ENCODE measurements around the gene RASIP1. TPM values are rescaled to one million over a fixed set of nuclear protein-coding genes. Genes with fewer than 3 reads are reported as not detected.

Gene RASIP1
- total RNA-seq, 3 donors from 2014 or later (not counting 1 experiment from before 2014, with no cell fraction given): not detected

- H3K9me3 ChIP-seq (ENCODE audit: control insufficient read depth, insufficient read depth, low read length): no peaks in the 10 kb centered on the region
- H3K4me1 ChIP-seq (ENCODE audit: control insufficient read depth, insufficient read depth, low read length): peaks cover 14% of the 10 kb centered on the region
- DNase-seq (no peak), ATAC-seq (no peak)
- Mint-ChIP-seq H3K4me3 (no peak overlapping the region), H3K27ac (no peak overlapping the region), H3K4me1 (peaks cover 7 to 8% of the 10 kb centered on the region in 2 donors), H3K27me3 (ENCODE audit: low read depth in 2 of 2) (peaks cover 0 to 3% of the 10 kb centered on the region in 2 donors), H3K36me3 (no peaks in the 10 kb centered on the region), H3K9me3 (no peaks in the 10 kb centered on the region)
- H3K36me3 ChIP-seq (ENCODE audit: control insufficient read depth, insufficient read depth, low read length): no peaks in the 10 kb centered on the region
- no peak for TF ChIP-seq CTCF (IDR thresholded peaks at IDR 0.05)
- no peaks in the 10 kb centered on the region for H3K27me3 ChIP-seq (ENCODE audit: control insufficient read depth, insufficient read depth, low read length)
- H3K4me3 ChIP-seq (ENCODE audit: low read length): no peak overlapping the region
- no peak overlapping the region for H3K27ac ChIP-seq (ENCODE audit: low read length)
- intact Hi-C loops (cut with micrococcal nuclease): loop anchor here (5.0 kb wide), 1 partner anchor 41 kb away; the partner anchor contains the start of gene DBP
- 87% methylated on average over 2 of the region's 4 CpGs for WGBS (ENCODE audit: insufficient coverage)
Measured at GRCh38 chr19:48678201-48678600, 62.2 kb downstream of the RASIP1 start.

GRCh38 chr19:48676887-48677286 is 63.5 kb downstream of the RASIP1 start:
- Mint-ChIP-seq H3K36me3 (no peaks in the 10 kb centered on the region), H3K9me3 (no peaks in the 10 kb centered on the region), H3K4me3 (no peak overlapping the region), H3K27ac (no peak overlapping the region), H3K27me3 (ENCODE audit: low read depth in 2 of 2) (peaks cover 0 to 3% of the 10 kb centered on the region in 2 donors), H3K4me1 (peaks cover 7 to 8% of the 10 kb centered on the region in 2 donors)
- DNase-seq (no peak), ATAC-seq (no peak)
- no peaks in the 10 kb centered on the region for H3K9me3 ChIP-seq (ENCODE audit: control insufficient read depth, insufficient read depth, low read length)
- 94% methylated on average over 13 of the region's 13 CpGs for WGBS (ENCODE audit: insufficient coverage)
- H3K4me1 ChIP-seq (ENCODE audit: control insufficient read depth, insufficient read depth, low read length): peaks cover 14% of the 10 kb centered on the region
- TF ChIP-seq CTCF (IDR thresholded peaks at IDR 0.05): no peak
- H3K4me3 ChIP-seq (ENCODE audit: low read length): no peak overlapping the region
- H3K27me3 ChIP-seq (ENCODE audit: control insufficient read depth, insufficient read depth, low read length): no peaks in the 10 kb centered on the region
- intact Hi-C loops (cut with micrococcal nuclease): loop anchor here (5.0 kb wide), 1 partner anchor 40 kb away; the partner anchor contains the start of gene DBP
- no peak overlapping the region for H3K27ac ChIP-seq (ENCODE audit: low read length)
- no peaks in the 10 kb centered on the region for H3K36me3 ChIP-seq (ENCODE audit: control insufficient read depth, insufficient read depth, low read length)

GRCh38 chr19:48676487-48676886 is 63.9 kb downstream of the RASIP1 start:
- Histone ChIP-seq H3K27me3 (ENCODE audit: control insufficient read depth, insufficient read depth, low read length) (no peaks in the 10 kb centered on the region), H3K27ac (ENCODE audit: low read length) (no peak overlapping the region), H3K4me1 (ENCODE audit: control insufficient read depth, insufficient read depth, low read length) (peaks cover 14% of the 10 kb centered on the region), H3K9me3 (ENCODE audit: control insufficient read depth, insufficient read depth, low read length) (no peaks in the 10 kb centered on the region), H3K36me3 (ENCODE audit: control insufficient read depth, insufficient read depth, low read length) (no peaks in the 10 kb centered on the region), H3K4me3 (ENCODE audit: low read length) (no peak overlapping the region)
- no peak for TF ChIP-seq CTCF (IDR thresholded peaks at IDR 0.05)
- Mint-ChIP-seq H3K4me1 (peaks cover 7 to 8% of the 10 kb centered on the region in 2 donors), H3K27ac (no peak overlapping the region), H3K4me3 (no peak overlapping the region), H3K27me3 (ENCODE audit: low read depth in 2 of 2) (peaks cover 0 to 3% of the 10 kb centered on the region in 2 donors), H3K9me3 (no peaks in the 10 kb centered on the region), H3K36me3 (no peaks in the 10 kb centered on the region)
- WGBS (ENCODE audit: insufficient coverage): 89% methylated on average over 17 of the region's 17 CpGs
- ATAC-seq (no peak), DNase-seq (no peak)
- intact Hi-C loops (cut with micrococcal nuclease): loop anchor here (5.0 kb wide), 1 partner anchor 39 kb away; the partner anchor contains the start of gene DBP

Data from natural killer cell (primary cell).